OCI-LY1 (cell line): ENCODE data around the gene EREG.

ENCODE experiments used
- H2AFZ ChIP-seq: fragments of 200-600 bp; sonication (generic), shearing (Covaris generic); 2 replicates; pipeline ENCODE4 v1.6.0; 2014; ENCODE audit warnings: antibody characterized with exemption, mild to moderate bottlenecking, low read length
- H3F3A ChIP-seq: fragments of 200-600 bp; sonication (generic), shearing (Covaris generic); 2 replicates; pipeline ENCODE4 v1.6.0; 2014; ENCODE audit warnings: mild to moderate bottlenecking, antibody characterized with exemption, low read length, moderate library complexity; ENCODE audit not compliant: insufficient read depth
- H3K27ac ChIP-seq: fragments of 200-600 bp; sonication (generic); 2 replicates; pipeline ENCODE4 v1.5.1; 2014; ENCODE audit warnings: low read length, mixed run types, mild to moderate bottlenecking, low read depth; ENCODE audit not compliant: poor library complexity, severe bottlenecking
- H3K27me3 ChIP-seq: fragments of 200-600 bp; sonication (generic); 2 replicates; pipeline ENCODE4 v1.6.0; 2014; ENCODE audit warnings: antibody characterized with exemption, mild to moderate bottlenecking, low read length, moderate library complexity; ENCODE audit not compliant: insufficient read depth
- H3K36me3 ChIP-seq: fragments of 200-600 bp; sonication (generic); 2 replicates; pipeline ENCODE4 v1.6.1; 2014; ENCODE audit warnings: mild to moderate bottlenecking, antibody characterized with exemption, low read length, moderate library complexity, mixed read lengths; ENCODE audit not compliant: insufficient read depth
- H3K4me1 ChIP-seq: fragments of 200-600 bp; sonication (generic); 2 replicates; pipeline ENCODE4 v1.5.1; 2014; ENCODE audit warnings: mild to moderate bottlenecking, low read length, moderate library complexity; ENCODE audit not compliant: insufficient read depth, severe bottlenecking
- H3K4me2 ChIP-seq: fragments of 200-600 bp; sonication (generic), shearing (Covaris generic); 2 replicates; pipeline ENCODE4 v1.6.1; 2014; ENCODE audit warnings: low read length
- H3K4me3 ChIP-seq: fragments of 200-600 bp; sonication (generic); 2 replicates; pipeline ENCODE4 v1.5.1; 2014; ENCODE audit warnings: low read length, low read depth, mild to moderate bottlenecking, mixed read lengths; ENCODE audit not compliant: poor library complexity, severe bottlenecking
- H3K79me2 ChIP-seq: fragments of 200-600 bp; shearing (Covaris generic); 2 replicates; pipeline ENCODE4 v1.6.1; 2016; ENCODE audit warnings: mixed run types, low read length, mixed read lengths; ENCODE audit not compliant: insufficient read depth
- H3K9ac ChIP-seq: fragments of 200-600 bp; sonication (generic), shearing (Covaris generic); 2 replicates; pipeline ENCODE4 v1.6.1; 2014; ENCODE audit warnings: mild to moderate bottlenecking, low read length, mixed read lengths
- H3K9me2 ChIP-seq: fragments of 200-600 bp; sonication (generic), shearing (Covaris generic); 2 replicates; pipeline ENCODE4 v1.6.1; 2014; ENCODE audit warnings: low read depth, mild to moderate bottlenecking, low read length, mixed read lengths
- H3K9me3 ChIP-seq: fragments of 200-600 bp; shearing (Covaris generic); 2 replicates; pipeline ENCODE4 v1.6.1; 2014; ENCODE audit warnings: low read length, mixed read lengths
- H4K20me1 ChIP-seq: fragments of 200-600 bp; sonication (generic), shearing (Covaris generic); 2 replicates; pipeline ENCODE4 v1.6.0; 2016; ENCODE audit warnings: mild to moderate bottlenecking, low read length; ENCODE audit not compliant: insufficient read depth
- EZH2 ChIP-seq: fragments of 200-600 bp; sonication (generic), shearing (Covaris generic); IDR thresholded peaks from 2 replicates; pipeline ENCODE4 v1.8.0; 2017; ENCODE audit warnings: borderline replicate concordance, mixed run types, mild to moderate bottlenecking, antibody characterized with exemption, low read length, moderate library complexity, mixed read lengths
- TF ChIP-seq, protein P1 (sequence below): fragments of 200-600 bp; sonication (generic), shearing (Covaris generic); IDR thresholded peaks from 2 replicates; pipeline ENCODE4 v1.5.1; 2017; ENCODE audit warnings: mild to moderate bottlenecking, antibody characterized with exemption, low read length, moderate library complexity, mixed read lengths

Gene EREG

DNA sequence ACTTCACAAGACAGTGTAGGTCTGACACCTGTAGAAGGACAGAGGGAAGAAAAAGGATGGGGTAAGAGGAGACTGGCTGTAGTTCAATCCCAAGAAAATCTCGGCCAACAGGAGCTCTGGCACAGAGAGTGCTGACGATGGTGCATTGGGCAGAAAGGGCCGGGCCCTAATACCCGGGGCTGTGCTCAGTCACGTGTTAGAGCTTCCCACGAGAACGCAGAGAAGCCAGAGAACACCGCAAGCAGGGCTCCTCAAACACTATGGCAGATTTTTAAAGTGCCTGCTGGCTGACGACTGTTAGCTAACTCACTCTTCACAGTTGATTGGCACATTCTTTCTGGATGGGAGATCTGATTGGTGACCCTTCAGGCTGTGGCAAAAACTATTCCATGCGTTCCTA, 35.5 kb downstream of the EREG start:
- Histone ChIP-seq H3K9ac (no peak overlapping the region), H2AFZ (no peak overlapping the region), H3K4me3 (no peak overlapping the region), H3K4me1 (peaks cover 25% of the 10 kb centered on the region), H3K27ac (no peak overlapping the region), H3K9me3 (no peaks in the 10 kb centered on the region), H3K27me3 (no peaks in the 10 kb centered on the region), H3K79me2 (no peaks in the 10 kb centered on the region), H3K36me3 (no peaks in the 10 kb centered on the region), H4K20me1 (no peaks in the 10 kb centered on the region), H3K4me2 (no peak overlapping the region), H3K9me2 (no peaks in the 10 kb centered on the region), H3F3A (no peaks in the 10 kb centered on the region)
- TF ChIP-seq, protein P1, sequence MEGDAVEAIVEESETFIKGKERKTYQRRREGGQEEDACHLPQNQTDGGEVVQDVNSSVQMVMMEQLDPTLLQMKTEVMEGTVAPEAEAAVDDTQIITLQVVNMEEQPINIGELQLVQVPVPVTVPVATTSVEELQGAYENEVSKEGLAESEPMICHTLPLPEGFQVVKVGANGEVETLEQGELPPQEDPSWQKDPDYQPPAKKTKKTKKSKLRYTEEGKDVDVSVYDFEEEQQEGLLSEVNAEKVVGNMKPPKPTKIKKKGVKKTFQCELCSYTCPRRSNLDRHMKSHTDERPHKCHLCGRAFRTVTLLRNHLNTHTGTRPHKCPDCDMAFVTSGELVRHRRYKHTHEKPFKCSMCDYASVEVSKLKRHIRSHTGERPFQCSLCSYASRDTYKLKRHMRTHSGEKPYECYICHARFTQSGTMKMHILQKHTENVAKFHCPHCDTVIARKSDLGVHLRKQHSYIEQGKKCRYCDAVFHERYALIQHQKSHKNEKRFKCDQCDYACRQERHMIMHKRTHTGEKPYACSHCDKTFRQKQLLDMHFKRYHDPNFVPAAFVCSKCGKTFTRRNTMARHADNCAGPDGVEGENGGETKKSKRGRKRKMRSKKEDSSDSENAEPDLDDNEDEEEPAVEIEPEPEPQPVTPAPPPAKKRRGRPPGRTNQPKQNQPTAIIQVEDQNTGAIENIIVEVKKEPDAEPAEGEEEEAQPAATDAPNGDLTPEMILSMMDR, result no peak
- no peak for TF ChIP-seq EZH2

DNA sequence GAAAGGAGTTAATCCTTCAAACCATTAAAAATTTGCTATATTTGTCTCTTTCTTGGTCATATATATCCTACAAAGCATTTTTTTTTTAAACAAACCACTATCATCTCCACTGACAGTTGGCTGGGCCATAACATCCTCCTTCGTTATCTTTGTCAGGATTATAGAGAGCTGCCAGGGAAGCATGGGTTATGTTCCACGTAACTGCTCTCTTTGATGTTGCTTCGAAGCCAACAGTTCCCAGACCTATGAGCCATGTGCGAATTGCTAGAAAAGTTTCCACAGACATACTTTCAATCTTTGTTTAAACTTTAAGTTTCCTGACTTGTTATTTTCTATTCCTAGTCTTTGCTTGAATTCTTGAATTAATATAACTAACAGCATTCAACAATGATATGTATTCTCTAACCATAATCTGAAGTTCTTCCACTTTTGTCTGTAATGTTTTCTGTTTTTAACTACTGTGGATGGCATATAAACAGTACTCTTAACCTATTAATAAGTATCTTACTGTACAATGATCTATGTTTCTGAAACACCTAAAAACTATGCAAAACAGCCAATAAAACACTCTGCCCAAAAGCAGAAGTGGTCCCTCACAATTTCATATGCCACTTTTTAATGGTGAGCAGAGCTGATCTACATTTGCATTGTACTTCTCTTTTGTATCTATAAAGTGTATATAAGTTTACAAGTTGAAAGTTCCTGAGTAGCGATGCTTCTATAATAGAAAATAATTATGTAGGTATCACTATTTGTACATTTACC, 37.9 kb downstream of the EREG start:
- Histone ChIP-seq H3K9me2 (no peaks in the 10 kb centered on the region), H3K79me2 (no peaks in the 10 kb centered on the region), H3K36me3 (no peaks in the 10 kb centered on the region), H4K20me1 (no peaks in the 10 kb centered on the region), H3K4me1 (peaks cover 28% of the 10 kb centered on the region), H3F3A (no peaks in the 10 kb centered on the region), H3K9me3 (no peaks in the 10 kb centered on the region), H3K4me3 (no peak overlapping the region), H2AFZ (no peak overlapping the region), H3K4me2 (peak overlapping the region; percentile 28; the same call in 1 of the 2 replicates), H3K9ac (no peak overlapping the region), H3K27me3 (no peaks in the 10 kb centered on the region), H3K27ac (peak overlapping the region; percentile 77)
- TF ChIP-seq, protein P1, result no peak
- no peak for TF ChIP-seq EZH2

DNA sequence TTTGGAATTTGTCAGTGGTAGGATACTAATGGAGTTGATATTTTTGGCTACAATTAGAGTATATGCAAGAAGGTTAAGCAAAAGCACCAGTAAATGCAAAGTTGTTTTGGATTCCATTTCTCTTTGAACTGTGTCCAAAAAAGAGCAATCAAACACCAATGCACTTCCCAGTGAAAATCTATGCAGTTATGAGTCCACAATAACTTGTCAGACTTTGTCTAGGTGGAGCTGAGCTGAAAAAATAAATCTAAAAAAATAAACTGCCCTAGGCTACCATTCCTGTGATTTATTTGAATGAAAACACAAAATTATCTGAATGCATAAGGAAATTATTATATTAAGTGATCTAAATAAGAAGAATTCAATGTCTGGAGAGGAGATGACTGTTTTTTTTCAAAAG, 42.9 kb downstream of the EREG start:
- H3K79me2 ChIP-seq, result no peaks in the 10 kb centered on the region
- no peaks in the 10 kb centered on the region for H4K20me1 ChIP-seq
- peaks cover 15% of the 10 kb centered on the region for H3K4me1 ChIP-seq
- no peak overlapping the region for H3K4me2 ChIP-seq
- no peaks in the 10 kb centered on the region for H3F3A ChIP-seq
- no peaks in the 10 kb centered on the region for H3K27me3 ChIP-seq
- H3K9ac ChIP-seq, result no peak overlapping the region
- TF ChIP-seq, protein P1, result no peak
- no peak for TF ChIP-seq EZH2
- H3K4me3 ChIP-seq, result no peak overlapping the region
- no peaks in the 10 kb centered on the region for H3K36me3 ChIP-seq
- H3K9me3 ChIP-seq, result no peaks in the 10 kb centered on the region
- H3K27ac ChIP-seq, result no peak overlapping the region
- H3K9me2 ChIP-seq, result no peaks in the 10 kb centered on the region
- H2AFZ ChIP-seq, result no peak overlapping the region
